SKM-1 treated with dmso at 0.1 percent for 144 hours (cell line): Measurements from ENCODE around the gene NHLRC1.
A peak's percentile ranks its signal among the peaks of the same experiment; 100 is the strongest.
"Not testable (repeated sequence)": the region's sequence is repeated elsewhere in the genome, so short reads cannot be mapped to it uniquely, and the experiment has no call there.

Source experiments
- DNase-seq: peaks from one replicate; lab custom pipeline; 2025; ENCODE audit not compliant: unreplicated experiment; lab: John Stamatoyannopoulos, UW

NHLRC1 gene

DNA sequence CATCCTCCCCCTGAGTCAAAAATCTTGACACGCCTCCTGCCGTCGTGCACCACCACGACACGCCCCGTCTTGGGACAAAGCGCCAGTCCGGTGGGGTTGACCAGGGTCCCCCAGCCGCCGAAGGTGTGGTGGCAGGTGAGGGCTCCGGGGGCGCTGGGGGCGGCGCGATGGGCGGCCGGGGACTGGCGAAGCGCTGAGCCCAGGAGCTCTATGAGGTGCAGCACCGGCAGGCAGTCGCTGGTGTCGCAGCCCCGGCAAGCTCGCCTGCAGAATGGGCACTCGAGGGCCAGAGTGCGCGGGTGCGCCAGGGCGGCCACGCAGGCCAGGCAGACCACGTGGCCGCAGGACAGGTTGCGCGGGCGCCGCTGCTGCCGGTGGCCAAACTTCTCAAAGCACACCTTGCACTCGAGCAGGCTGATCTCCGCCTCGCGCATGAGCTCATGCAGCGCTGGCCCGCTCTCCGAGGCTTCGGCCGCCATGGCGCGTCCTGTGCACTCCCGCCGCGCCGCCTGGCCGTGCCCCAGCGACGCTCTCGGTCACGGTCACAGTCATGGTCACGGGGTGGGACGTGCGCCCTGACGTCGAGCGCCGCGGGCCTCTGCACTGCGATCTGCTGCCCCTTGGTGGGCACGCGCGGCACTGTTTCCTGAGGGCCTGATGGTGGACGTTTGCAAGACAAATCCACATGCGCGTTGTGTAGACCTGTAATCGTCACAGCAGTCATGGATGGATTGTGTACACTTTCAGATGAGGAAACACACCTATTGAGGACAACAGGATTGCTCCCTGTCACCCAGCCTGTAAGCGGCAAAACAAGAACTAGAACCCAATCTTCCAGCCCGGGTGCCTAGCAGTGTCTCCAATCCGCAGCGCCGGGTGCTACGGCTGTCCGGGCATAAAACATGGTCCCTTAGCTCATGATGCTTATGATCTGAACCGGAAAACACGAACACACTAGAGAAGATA, at the start of gene NHLRC1:
NHLRC1 (minus strand) TSS at position 550 of the 966 bp plus-strand sequence; CDS start at position 479, 71 bp downstream.
- no peak for DNase-seq

GRCh38 chr6:18171871-18172270, 49.4 kb upstream of the NHLRC1 start:
- DNase-seq: no peak

- no peak for DNase-seq
These were observed 45.8 kb upstream of the NHLRC1 start for GRCh38 chr6:18168264-18168663.

DNA sequence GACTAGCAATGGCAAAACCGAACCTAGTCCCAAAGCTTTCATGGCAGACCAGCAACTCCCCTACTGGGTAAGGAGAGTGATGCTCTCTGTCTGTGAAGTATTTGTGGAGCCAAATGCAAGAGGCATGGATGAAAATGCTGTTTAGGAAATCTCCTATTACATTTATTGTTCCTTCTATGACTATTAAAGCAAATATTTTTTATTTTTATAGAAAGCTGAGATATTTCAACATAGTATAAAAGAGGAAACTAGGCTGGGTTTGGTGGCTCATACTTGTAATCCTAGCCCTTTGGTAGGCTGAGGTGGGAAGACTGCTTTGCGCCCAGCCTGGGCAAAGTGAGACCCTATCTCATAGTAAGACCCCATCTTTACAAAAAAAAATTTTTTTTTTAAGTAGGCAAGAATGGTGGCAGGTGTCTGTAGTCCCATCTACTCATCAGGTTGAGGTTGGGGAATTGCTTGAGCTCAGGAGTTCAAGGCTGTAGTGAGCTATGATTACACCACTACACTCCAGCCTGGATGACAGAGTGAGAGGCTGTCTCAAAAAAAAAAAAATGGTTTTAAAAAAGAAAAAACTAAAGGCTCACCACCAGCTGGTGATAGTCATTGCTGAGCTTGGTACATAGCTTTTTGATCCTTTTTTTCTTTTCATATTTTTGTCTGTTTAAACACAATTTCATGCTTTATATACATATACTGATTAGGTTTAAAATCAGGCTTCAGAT, 44.0 kb upstream of the NHLRC1 start:
- DNase-seq: no peak

DNA sequence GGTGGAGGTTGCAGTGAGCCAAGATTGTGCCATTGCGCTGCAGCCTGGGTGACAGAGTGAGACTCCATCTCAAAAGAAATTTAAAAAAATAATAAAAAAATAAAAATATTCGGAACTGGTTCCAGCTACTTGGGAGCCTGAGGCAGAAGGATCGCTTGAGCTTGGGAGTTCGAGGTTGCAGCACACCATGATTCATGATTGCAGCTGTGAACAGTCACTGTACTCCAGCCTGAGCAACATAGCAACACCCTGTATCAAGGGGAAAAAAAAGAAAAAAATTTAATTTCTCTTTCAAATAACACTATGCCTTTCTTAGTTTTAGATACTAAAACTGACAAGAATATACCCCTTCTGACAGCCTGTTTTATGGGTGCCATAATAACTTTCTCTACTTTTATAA, 43.3 kb upstream of the NHLRC1 start:
- DNase-seq: no peak

DNA sequence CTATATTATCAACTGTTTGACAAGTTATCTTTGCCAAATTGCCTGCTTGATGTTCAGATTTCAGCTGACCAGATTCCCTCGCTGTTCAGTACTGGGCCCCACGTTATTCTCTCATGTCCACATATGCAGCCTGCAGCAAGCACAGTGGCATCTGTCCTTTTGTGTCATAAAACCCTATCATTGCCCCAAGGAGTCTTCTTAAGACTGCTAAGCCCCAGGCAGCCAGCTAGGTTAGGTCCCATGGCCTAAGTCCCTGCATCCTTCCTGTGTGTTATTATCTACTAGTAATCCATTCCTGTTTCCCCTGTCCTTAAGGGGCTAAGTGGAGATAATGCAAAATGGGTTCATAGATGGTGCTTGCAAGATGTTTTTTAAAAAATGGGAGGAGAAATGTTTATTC, 39.9 kb upstream of the NHLRC1 start:
- DNase-seq: no peak

DNA sequence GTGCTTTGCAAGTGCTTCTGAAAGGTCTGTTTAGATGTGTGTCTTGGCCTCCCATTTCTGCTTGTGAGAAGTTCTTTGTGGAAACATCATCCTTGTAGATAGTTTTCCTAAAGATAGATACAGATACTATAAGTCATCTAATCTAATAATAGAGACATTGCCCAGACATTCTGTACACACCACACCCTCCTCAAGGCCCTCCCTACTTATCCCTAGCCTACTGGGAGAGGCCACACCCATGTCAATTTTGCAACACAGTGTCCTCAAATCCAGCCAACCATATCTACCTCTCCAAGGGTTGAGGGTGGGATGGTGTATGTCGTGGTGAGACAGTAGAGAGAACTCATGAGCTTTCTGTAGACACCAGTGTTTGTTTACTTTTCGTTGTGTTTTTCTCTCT, 39.0 kb upstream of the NHLRC1 start:
- DNase-seq: no peak

- DNase-seq: no peak
These were observed 38.4 kb upstream of the NHLRC1 start for GRCh38 chr6:18160911-18161310.

DNA sequence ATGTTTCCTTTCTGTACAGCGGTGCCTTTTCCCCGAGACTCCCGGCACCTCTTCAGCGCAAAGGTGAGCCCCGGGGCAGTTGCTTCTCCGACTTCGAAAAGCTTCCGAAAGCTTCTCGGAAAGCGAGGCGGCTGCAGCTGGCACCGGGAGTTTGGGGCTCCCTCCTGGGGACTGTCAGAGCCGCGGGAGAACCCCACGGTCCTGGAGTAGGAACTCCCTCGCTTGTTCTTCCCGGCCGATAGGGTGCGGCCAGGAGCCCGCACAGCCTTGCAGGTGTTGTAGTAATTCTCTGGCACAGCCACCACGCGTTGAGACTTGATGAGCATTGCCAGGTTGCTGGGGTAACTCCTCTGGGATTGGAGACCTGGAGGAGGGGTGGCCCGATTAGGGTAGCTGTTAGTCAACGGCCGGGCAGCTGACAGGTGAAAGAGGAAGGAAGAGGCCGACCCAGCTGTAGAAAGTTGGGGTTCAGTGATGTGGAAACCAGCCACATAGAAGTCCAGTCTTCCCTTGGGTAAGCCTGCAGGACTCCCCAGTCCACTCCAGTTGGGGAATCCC, 33.5 kb upstream of the NHLRC1 start:
- DNase-seq: peak; percentile 81

GRCh38 chr6:18155150-18155863, 32.8 kb upstream of the NHLRC1 start, which contains the start of gene KDM1B:
TSS of gene KDM1B (plus strand) at chr6:18155422. CDS start at chr6:18159896, 4,474 bp downstream.
- DNase-seq: peak; percentile 96

DNA sequence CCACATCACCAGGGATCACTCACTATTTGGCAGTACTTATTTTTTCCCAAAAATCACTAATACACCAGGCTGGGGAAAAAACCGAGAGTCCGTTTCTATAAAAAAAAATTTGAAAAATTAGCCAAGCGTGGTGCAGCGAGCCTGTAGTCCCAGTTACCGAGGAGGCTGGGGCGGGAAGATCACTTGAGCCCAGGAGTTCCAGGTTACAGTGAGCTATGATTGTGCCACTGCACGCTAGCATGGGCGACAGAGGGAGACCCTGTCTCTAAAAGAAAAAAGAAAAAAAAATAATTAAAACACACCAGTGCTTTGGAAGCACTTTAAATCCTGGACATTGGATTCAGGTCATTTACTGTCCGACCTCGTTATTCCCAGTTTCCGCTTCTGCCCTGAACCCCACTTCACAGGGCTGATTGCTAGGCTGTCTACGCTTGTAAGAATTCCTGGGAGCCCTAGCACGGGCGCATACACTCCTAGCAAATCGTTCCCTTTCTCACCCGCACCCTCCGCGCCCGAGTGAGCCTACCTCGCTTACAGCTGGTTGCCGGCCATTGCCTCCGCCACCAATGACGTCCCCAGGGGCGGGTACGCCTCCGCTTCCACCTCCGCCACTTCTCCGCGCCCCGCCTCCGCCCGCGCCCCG, 32.2 kb upstream of the NHLRC1 start, which contains the start of gene TPMT:
TPMT (minus strand) TSS at position 571 of the 643 bp plus-strand sequence. CDS start 5,950 bp downstream, outside the sequence.
- peak; percentile 95 for DNase-seq

- no peak for DNase-seq
These were observed 30.8 kb upstream of the NHLRC1 start for GRCh38 chr6:18153311-18153703.

DNA sequence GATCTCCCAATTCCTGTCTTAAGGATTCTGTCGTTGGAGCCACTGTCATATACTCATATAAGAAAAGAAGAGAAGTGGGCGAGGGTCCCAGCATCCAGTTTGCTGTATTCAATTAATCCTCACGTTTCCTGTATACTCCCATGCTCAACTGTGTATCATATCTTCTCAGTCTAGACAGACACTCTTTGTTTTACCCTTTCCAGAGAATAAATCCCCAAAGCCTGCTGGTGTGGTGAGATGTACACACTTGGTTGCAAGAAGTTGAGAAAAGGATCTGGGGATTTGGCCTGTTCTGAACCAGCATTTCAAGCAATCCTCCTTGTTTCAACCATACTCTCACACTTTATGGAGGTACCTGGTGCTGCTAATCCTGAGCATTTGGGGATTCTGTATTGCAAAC, 29.3 kb upstream of the NHLRC1 start:
- DNase-seq: no peak

DNA sequence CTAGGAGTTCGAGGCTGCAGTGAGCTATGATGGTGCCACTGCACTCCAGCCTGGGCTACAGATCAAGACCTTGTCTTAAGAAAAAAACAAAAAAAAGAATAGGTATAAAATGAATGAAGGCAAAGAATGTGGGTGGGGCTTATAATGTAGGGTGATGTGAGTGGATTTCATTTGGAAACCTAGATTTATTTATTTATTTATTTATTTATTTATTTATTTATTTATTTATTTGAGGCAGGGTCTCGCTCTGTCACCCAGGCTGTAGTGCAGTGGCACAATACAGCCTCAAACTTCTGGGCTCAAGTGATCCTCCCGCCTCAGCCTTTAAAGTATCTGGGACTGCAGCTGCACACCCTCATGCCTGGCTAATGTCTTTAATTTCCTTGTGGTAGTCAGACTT, 28.9 kb upstream of the NHLRC1 start:
- not testable (repeated sequence) for DNase-seq

DNA sequence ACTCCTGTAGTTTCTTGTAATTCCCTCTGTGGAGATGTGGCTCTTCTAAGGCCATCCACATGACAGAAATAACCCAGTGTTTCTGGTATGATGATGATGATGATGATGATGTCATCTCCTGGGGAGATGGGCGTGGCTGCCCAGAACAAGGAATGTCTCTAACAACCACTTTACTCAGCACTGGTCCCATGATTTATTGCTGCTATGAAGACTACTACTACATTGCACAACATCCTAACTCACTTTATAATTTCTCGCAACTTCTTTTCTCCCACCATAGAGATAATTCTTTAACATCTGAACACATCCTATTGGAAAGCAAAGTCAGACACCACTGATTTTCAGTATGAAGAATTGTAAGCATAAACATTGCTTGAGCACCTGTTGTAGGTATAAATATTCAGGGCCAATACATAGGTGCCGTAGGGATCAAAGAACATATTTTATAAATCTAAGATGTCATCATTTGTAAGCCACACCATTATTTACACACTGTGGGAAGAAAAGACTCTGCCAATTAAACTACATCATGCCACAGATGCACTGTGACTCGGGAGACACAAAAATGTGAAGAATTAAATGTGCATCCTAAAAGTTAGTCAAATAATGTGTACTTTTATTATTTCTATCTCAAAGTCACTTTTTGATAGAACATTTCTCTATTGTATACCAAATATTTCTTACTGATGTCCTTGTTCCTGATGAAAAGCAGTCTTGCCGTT, 26.0 kb upstream of the NHLRC1 start:
- no peak for DNase-seq

- DNase-seq: no peak
These were observed 25.1 kb upstream of the NHLRC1 start for GRCh38 chr6:18147616-18148015.

GRCh38 chr6:18147160-18147559, 24.7 kb upstream of the NHLRC1 start:
- DNase-seq: no peak

GRCh38 chr6:18142591-18142861, 20.0 kb upstream of the NHLRC1 start:
- DNase-seq: no peak

- no peak for DNase-seq
These were observed 19.5 kb upstream of the NHLRC1 start for GRCh38 chr6:18141805-18142590.
